Gastrocnemius medialis (tissue), 4 donors: ENCODE measurements around the gene CEBPB. TPM values are rescaled to one million over a fixed set of nuclear protein-coding genes. Genes with fewer than 3 reads are reported as not detected.
"Not testable (repeated sequence)": the region's sequence is repeated elsewhere in the genome, so short reads cannot be mapped to it uniquely, and the experiment has no call there.

Source experiments
- ATAC-seq, 2 donors: fragments of 150-250 bp; one replicate each; pipeline ENCODE4 v1.9.1; 2016
- DNase-seq, 2 donors: peaks; one replicate each; pipeline ENCODE4 v3.0.0-alpha.2; 2019
- H3K27ac ChIP-seq, 4 donors: fragments of 200-600 bp; sonication (generic); 1 replicate in 1 of 4; 2 replicates in 3 of 4; pipeline ENCODE4 v1.5.1; 2016 to 2018; ENCODE audit warnings: mild to moderate bottlenecking in 2 of 4, moderate library complexity in 1 of 4
- H3K27me3 ChIP-seq, 3 donors: fragments of 200-600 bp; sonication (generic) in 2 of 3; 1 replicate in 1 of 3; 2 replicates in 2 of 3; pipeline versions ENCODE4 v1.5.1 to v1.6.0; 2016 to 2019; ENCODE audit warnings: mild to moderate bottlenecking in 1 of 3, moderate library complexity in 1 of 3
- H3K36me3 ChIP-seq, 2 donors: fragments of 200-600 bp; sonication (generic) in 1 of 2; one replicate each; pipeline ENCODE4 v1.5.1; 2017 to 2018
- H3K4me1 ChIP-seq, 2 donors: fragments of 200-600 bp; sonication (generic) in 1 of 2; one replicate each; pipeline ENCODE4 v1.5.1; 2016 to 2017; ENCODE audit warnings: mild to moderate bottlenecking in 2 of 2
- H3K4me3 ChIP-seq, 4 donors: fragments of 200-600 bp; sonication (generic) in 3 of 4; 1 replicate in 1 of 4; 2 replicates in 3 of 4; pipeline ENCODE4 v1.5.1; 2016 to 2019; ENCODE audit warnings: mild to moderate bottlenecking in 2 of 4
- H3K9me3 ChIP-seq, 3 donors: fragments of 200-600 bp; sonication (generic) in 2 of 3; 1 replicate in 1 of 3; 2 replicates in 2 of 3; pipeline ENCODE4 v1.5.1; 2016 to 2019
- POLR2A ChIP-seq, 2 donors: fragments of 450-650 bp; IDR thresholded peaks; one replicate each; pipeline ENCODE4 v1.6.1; 2017; ENCODE audit warnings: antibody characterized with exemption in 2 of 2, mild to moderate bottlenecking in 2 of 2, moderate library complexity in 2 of 2
- in situ Hi-C, 4 donors: fragments of 200-750 bp; cut with MboI; loops; one replicate each; pipeline versions ENCODE4 v1.15.0 to v1.8.0; 2017; ENCODE audit warnings: low sequenced_read_pairs in 4 of 4
- intact Hi-C: fragments of 100-400 bp; cut with DNase I; formaldehyde crosslinking; loops from one replicate; pipeline ENCODE4 v1.15.1; 2023; ENCODE audit warnings: low total_unique reads
- total RNA-seq, 4 donors: library from RNA; depleted of rRNA; stranded (reverse); fragments of >200 nt; gene quantifications; one replicate each; pipeline versions ENCODE4 v1.1.0 to v1.2.3, GENCODE V29; 2016
- TF ChIP-seq, protein P1 (sequence below), 5 experiments: fragments of 450-650 bp in 3 of 5; fragments of 200-600 bp in 2 of 5; sonication (generic) in 2 of 5; IDR thresholded peaks in 4 of 5; conservative IDR thresholded peaks in 1 of 5; 1 replicate in 4 of 5; 2 replicates in 1 of 5; pipeline ENCODE4 v1.5.1; 2016 to 2019; ENCODE audit warnings: antibody characterized with exemption in 5 of 5, mild to moderate bottlenecking in 3 of 5, moderate library complexity in 3 of 5

The CEBPB gene
- total RNA-seq, 4 donors from 2014 or later = 219 to 434 (median 321) TPM

DNA sequence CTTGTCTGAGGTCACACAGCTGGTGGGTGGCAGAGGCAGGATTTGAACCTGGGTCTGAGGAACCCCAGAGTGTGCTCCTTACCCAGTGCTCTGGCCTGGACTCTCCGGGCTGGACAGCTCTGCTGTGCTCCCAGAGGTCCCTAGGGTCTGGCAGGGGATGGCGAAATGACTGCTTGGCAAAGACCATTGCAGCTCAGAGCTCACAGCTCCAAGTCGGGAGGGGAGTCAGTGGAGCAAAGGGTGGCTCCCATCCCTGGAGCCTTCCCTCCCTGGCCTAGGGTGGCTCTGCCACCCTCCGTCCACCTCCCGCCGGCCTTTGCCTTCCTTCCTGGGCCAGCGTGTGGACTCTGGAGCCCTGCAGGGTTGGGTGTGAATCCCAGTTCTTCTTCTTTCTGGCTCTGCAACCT is 17.5 kb downstream of the CEBPB start:
- no peaks in the 10 kb centered on the region for H3K4me1 ChIP-seq
- no peak overlapping the region for H3K27ac ChIP-seq
- intact Hi-C loops = no loop called here
- no peaks in the 10 kb centered on the region for H3K27me3 ChIP-seq
- DNase-seq = no peak
- TF ChIP-seq POLR2A (IDR thresholded peaks at IDR 0.05) = no peak
- TF ChIP-seq, protein P1, sequence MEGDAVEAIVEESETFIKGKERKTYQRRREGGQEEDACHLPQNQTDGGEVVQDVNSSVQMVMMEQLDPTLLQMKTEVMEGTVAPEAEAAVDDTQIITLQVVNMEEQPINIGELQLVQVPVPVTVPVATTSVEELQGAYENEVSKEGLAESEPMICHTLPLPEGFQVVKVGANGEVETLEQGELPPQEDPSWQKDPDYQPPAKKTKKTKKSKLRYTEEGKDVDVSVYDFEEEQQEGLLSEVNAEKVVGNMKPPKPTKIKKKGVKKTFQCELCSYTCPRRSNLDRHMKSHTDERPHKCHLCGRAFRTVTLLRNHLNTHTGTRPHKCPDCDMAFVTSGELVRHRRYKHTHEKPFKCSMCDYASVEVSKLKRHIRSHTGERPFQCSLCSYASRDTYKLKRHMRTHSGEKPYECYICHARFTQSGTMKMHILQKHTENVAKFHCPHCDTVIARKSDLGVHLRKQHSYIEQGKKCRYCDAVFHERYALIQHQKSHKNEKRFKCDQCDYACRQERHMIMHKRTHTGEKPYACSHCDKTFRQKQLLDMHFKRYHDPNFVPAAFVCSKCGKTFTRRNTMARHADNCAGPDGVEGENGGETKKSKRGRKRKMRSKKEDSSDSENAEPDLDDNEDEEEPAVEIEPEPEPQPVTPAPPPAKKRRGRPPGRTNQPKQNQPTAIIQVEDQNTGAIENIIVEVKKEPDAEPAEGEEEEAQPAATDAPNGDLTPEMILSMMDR (IDR thresholded peaks at IDR 0.05 in 4 of 5, conservative IDR thresholded peaks at IDR 0.05 in 1 of 5) = no peak
- no peaks in the 10 kb centered on the region for H3K9me3 ChIP-seq
- in situ Hi-C loops = loop anchor here in 1 of 4 donors (10.0 kb wide), 1 partner anchor 57 kb away; no protein-coding TSS in a partner anchor
- H3K4me3 ChIP-seq = no peak overlapping the region
- H3K36me3 ChIP-seq = no peaks in the 10 kb centered on the region
- ATAC-seq = no peak

DNA sequence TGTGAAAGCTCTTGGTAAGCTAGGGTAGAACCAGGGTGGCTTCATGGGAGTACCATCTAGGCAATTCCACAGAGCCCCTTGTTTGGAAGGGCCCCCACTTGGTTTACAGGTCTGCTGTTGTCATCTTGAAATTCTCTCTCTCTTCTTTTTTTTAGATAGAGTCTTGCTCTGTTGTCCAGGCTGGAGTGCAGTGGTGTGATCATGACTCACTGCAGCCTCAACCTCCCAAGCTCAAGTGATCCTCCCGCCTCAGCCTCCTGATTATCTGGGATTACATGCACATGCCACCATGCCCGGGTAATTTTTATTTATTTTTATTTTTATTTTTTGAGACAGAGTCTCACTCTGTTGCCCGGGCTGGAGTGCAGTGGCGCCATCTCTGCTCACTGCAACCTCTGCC is 18.2 kb downstream of the CEBPB start:
- H3K4me3 ChIP-seq, H3K4me1 ChIP-seq, H3K9me3 ChIP-seq, DNase-seq, H3K36me3 ChIP-seq, intact Hi-C loops, H3K27me3 ChIP-seq, H3K27ac ChIP-seq, ATAC-seq: not testable (repeated sequence)
- in situ Hi-C loops = loop anchor here in 1 of 4 donors (10.0 kb wide), 1 partner anchor 56 kb away; no protein-coding TSS in a partner anchor

DNA sequence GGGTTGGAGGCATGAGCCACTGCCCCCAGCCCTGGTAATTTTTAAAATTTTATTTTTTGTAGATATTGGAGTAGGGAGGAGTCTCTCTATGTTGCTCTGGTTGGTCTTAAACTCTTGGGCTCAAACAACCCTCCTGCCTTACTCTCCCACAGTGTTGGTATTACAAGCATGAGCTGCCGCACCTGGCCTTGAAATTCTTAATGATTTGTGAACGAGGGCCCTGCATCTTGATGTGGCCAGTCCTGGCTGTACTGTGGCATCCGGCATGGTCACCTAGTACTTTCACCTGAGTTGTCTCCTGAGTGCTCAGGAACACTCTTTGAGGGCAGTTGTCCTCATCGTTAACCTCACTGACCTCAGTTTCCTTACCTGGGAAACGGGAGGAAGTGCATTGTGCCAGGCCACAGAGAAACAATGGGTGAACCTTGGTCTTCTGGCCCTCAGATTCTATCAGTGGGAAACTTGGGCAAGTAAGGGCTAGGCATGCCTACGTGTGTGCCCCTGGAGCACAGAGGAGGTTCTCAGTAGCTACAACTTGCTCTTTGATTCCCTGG is 19.5 kb downstream of the CEBPB start:
- DNase-seq (no peak), ATAC-seq (no peak)
- no peak overlapping the region for H3K27ac ChIP-seq
- in situ Hi-C loops = no loop called here
- no peak overlapping the region for H3K4me3 ChIP-seq
- H3K27me3 ChIP-seq = no peaks in the 10 kb centered on the region
- intact Hi-C loops = no loop called here
- no peaks in the 10 kb centered on the region for H3K36me3 ChIP-seq
- TF ChIP-seq POLR2A (IDR thresholded peaks at IDR 0.05) = no peak
- TF ChIP-seq, protein P1 (IDR thresholded peaks at IDR 0.05 in 4 of 5, conservative IDR thresholded peaks at IDR 0.05 in 1 of 5) = no peak
- H3K9me3 ChIP-seq = no peaks in the 10 kb centered on the region
- H3K4me1 ChIP-seq = no peaks in the 10 kb centered on the region

DNA sequence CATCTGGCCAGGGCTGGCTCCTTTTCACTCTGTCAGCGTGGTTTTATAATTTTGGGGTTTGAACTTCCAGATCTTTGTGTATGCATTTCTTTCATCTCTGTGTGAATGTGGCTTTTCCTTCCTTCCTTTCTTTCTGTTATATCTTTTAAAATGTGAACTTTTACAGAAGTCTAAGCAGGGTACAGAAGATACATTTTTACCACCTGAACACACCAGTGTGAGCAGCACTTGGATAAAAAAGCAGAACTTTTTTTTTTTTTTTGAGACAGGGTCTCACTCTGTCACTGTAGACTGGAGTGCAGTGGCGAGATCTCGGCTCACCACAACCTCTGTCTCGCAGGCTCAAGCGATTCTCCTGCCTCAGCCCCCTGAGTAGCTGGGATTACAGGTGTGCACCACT is 20.5 kb downstream of the CEBPB start:
- no peak overlapping the region for H3K27ac ChIP-seq
- in situ Hi-C loops (no loop called here), intact Hi-C loops (no loop called here)
- DNase-seq = no peak
- no peak for TF ChIP-seq POLR2A (IDR thresholded peaks at IDR 0.05)
- TF ChIP-seq, protein P1 (IDR thresholded peaks at IDR 0.05 in 4 of 5, conservative IDR thresholded peaks at IDR 0.05 in 1 of 5) = no peak
- H3K36me3 ChIP-seq = no peaks in the 10 kb centered on the region
- H3K4me1 ChIP-seq = no peaks in the 10 kb centered on the region
- no peaks in the 10 kb centered on the region for H3K9me3 ChIP-seq
- no peak overlapping the region for H3K4me3 ChIP-seq
- no peak for ATAC-seq
- no peaks in the 10 kb centered on the region for H3K27me3 ChIP-seq

DNA sequence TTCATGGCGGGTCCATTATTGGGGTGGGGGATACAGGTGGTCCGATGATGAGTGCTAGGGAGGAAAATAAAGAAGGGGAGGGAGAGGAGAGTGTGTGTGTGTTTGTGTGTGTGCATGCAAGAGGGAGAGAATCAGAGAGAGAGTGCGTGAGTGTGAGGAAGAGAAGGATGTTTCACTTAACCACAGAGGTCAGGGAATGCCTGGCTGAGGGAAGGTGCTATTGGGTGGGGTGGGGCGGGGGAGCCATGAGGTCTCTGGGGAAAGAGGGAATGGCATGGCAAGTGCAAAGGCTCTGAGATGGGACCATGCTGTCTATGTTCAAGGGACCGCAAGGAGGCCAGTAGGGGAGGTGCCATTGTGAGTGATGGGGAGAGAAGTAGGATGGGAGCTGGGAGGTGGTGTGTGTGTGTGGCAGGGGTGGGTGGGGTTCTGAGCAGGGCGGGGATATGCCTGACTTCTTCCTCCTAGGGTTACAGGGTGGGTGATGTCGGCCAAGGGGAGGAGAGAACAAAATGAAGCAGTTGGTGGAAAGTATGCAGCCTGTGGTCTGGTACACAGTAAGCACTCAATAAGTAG is 23.0 kb downstream of the CEBPB start:
- Histone ChIP-seq H3K27ac (no peak overlapping the region), H3K4me3 (no peak overlapping the region), H3K27me3 (no peaks in the 10 kb centered on the region), H3K4me1 (no peaks in the 10 kb centered on the region), H3K9me3 (no peaks in the 10 kb centered on the region), H3K36me3 (no peaks in the 10 kb centered on the region)
- in situ Hi-C loops = no loop called here
- intact Hi-C loops = no loop called here
- TF ChIP-seq POLR2A (IDR thresholded peaks at IDR 0.05) = no peak
- TF ChIP-seq, protein P1 (IDR thresholded peaks at IDR 0.05 in 4 of 5, conservative IDR thresholded peaks at IDR 0.05 in 1 of 5) = no peak
- no peak for ATAC-seq
- no peak for DNase-seq
